ENCODE data around the gene SRPK1. TPM values are rescaled to one million over a fixed set of nuclear protein-coding genes. Genes with fewer than 3 reads are reported as not detected.

The SRPK1 gene
- total RNA-seq, 2 experiments from 2014 or later = 117 to 133 TPM

DNA sequence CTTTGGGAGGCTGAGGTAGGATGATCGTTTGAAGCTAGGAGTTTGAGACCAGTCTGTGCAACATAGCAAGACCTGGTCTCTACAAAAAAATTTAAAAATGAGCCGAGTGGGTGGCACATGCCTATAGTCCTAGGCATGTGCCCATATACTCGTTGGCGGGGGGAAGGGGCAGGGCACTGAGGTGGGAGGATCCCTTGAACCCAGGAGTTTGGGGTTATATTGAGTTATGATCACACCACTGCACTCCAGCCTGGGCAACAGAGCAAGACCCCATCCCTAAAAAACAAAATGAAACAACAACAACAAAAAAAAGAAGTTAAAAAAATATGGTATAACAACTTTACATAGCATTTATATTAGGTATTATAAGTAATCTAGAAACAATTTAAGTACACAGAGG lies 67.9 kb downstream of the SRPK1 start:
- TF ChIP-seq, protein P1, sequence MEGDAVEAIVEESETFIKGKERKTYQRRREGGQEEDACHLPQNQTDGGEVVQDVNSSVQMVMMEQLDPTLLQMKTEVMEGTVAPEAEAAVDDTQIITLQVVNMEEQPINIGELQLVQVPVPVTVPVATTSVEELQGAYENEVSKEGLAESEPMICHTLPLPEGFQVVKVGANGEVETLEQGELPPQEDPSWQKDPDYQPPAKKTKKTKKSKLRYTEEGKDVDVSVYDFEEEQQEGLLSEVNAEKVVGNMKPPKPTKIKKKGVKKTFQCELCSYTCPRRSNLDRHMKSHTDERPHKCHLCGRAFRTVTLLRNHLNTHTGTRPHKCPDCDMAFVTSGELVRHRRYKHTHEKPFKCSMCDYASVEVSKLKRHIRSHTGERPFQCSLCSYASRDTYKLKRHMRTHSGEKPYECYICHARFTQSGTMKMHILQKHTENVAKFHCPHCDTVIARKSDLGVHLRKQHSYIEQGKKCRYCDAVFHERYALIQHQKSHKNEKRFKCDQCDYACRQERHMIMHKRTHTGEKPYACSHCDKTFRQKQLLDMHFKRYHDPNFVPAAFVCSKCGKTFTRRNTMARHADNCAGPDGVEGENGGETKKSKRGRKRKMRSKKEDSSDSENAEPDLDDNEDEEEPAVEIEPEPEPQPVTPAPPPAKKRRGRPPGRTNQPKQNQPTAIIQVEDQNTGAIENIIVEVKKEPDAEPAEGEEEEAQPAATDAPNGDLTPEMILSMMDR (IDR thresholded peaks at IDR 0.05) = no peak
- CTCF ChIA-PET = no interaction called here

DNA sequence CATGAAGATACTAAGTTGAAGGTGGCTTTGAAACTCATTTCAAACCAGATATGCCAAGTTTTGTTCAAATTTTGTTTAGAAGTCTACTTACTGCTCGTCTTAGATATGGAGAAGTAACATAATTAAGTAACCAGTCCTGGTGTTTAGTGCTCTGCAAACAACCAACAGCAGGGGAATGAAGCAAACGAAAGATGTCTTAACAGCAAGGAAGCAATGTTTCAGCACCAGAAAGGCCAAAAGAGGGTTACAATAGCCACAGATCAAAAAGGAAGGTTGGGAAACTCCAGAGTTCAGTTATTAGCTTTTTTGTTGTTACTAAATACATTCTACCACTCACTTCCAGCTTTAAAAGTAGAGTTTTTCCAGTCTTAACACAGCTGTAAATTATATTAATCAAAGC lies 70.7 kb downstream of the SRPK1 start:
- TF ChIP-seq, protein P1 (IDR thresholded peaks at IDR 0.05) = no peak
- POLR2A ChIA-PET = no interaction called here
- no peak for DNase-seq

More for the DNA sequence above, 67.9 kb downstream of the SRPK1 start:
- H3K4me1 Mint-ChIP-seq (ENCODE audit: low read depth) = no peaks in the 10 kb centered on the region
- no peak overlapping the region for H3K27ac Mint-ChIP-seq
- no peak overlapping the region for H3K4me3 Mint-ChIP-seq
- ATAC-seq = no peak
- no peak for DNase-seq
- H3K27me3 Mint-ChIP-seq = no peaks in the 10 kb centered on the region
- peaks cover 3% of the 10 kb centered on the region for H3K9me3 Mint-ChIP-seq
- intact Hi-C loops (cut with micrococcal nuclease) = no loop called here
- peaks cover 64% of the 10 kb centered on the region for H3K36me3 Mint-ChIP-seq (ENCODE audit: low read depth)
- POLR2A ChIA-PET = no interaction called here

DNA sequence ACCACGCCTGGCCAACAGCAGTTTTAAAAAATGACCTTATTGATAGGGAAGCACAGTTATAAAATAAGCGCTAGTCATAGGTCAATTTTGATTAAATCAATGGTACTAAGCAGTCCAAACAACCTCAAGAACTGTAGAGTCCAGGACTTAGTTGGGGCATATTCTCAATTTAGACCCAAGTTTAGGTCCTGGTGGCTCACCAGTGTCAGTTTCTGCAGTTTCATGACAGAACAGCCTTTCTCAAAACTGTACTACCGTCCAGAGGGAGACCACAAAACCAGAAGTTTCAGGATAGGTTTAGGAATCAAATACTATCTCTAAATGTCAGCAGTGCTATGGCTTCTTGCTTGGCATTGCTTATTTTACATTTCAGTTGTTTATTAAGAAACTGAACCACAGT lies 76.6 kb downstream of the SRPK1 start:
- intact Hi-C loops (cut with micrococcal nuclease) = no loop called here
- ChIA-PET POLR2A (no interaction called here), CTCF (no interaction called here)
- Mint-ChIP-seq H3K4me3 (no peak overlapping the region), H3K27me3 (no peaks in the 10 kb centered on the region), H3K36me3 (ENCODE audit: low read depth) (peaks cover 58% of the 10 kb centered on the region), H3K9me3 (peaks cover 3% of the 10 kb centered on the region), H3K27ac (no peak overlapping the region), H3K4me1 (ENCODE audit: low read depth) (no peaks in the 10 kb centered on the region)
- TF ChIP-seq, protein P1 (IDR thresholded peaks at IDR 0.05) = no peak
- ATAC-seq (no peak), DNase-seq (no peak)

More for the DNA sequence above, 70.7 kb downstream of the SRPK1 start:
- intact Hi-C loops (cut with micrococcal nuclease) = no loop called here
- Mint-ChIP-seq H3K4me3 (no peak overlapping the region), H3K27me3 (no peaks in the 10 kb centered on the region), H3K27ac (no peak overlapping the region), H3K9me3 (peaks cover 3% of the 10 kb centered on the region), H3K4me1 (ENCODE audit: low read depth) (no peaks in the 10 kb centered on the region), H3K36me3 (ENCODE audit: low read depth) (peaks cover 65% of the 10 kb centered on the region)
- CTCF ChIA-PET = no interaction called here
- ATAC-seq = no peak

DNA sequence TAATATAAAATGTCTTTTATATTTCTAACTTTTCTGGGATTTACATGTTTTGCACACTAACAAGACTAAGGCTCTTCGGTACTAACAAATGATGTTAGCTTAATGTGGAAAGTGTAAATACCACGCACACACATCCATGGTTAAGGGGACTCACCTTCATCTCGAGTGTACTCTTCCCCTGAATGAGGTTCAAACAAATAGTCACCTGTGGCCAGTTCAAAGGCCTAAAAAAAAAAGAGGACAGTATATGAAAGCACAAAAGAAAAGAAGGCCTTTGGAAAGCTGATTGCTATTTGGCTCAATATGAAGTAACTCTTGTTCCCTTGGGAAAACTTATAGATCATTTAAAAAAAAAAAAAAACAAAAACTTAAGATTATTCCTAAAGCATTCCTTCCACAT lies 78.5 kb downstream of the SRPK1 start:
- H3K36me3 Mint-ChIP-seq (ENCODE audit: low read depth) = peaks cover 51% of the 10 kb centered on the region
- no peak overlapping the region for H3K27ac Mint-ChIP-seq
- no peak for DNase-seq
- no peaks in the 10 kb centered on the region for H3K27me3 Mint-ChIP-seq
- ChIA-PET CTCF (interaction anchor here (0.9 kb wide), 1 partner anchor 8 kb away, joined by 3 read pairs; no protein-coding TSS in a partner anchor), POLR2A (no interaction called here)
- H3K4me3 Mint-ChIP-seq = no peak overlapping the region
- ATAC-seq = no peak
- intact Hi-C loops (cut with micrococcal nuclease) = no loop called here
- no peaks in the 10 kb centered on the region for H3K9me3 Mint-ChIP-seq
- no peaks in the 10 kb centered on the region for H3K4me1 Mint-ChIP-seq (ENCODE audit: low read depth)
- TF ChIP-seq, protein P1 (IDR thresholded peaks at IDR 0.05) = no peak

DNA sequence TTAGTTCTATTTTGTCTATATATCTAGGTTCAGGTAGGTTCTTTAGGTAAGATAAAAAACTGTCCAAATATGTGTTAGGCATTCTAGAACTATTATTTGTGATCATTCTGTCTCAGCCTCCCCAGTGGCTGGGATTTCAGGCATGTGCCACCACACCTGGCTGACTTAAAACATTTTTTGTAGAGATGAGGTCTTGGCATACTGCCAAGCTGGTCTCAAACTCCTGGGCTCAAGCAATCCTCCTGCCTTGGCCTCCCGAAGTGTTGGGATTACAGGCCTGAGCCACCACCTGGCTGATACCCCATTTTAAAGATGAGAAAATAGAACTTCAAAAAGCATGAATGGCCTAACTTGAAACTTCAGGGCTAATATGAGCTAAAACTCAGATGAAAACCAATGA lies 81.9 kb downstream of the SRPK1 start:
- no peaks in the 10 kb centered on the region for H3K9me3 Mint-ChIP-seq
- DNase-seq (no peak), ATAC-seq (no peak)
- ChIA-PET POLR2A (no interaction called here), CTCF (no interaction called here)
- no peak overlapping the region for H3K27ac Mint-ChIP-seq
- TF ChIP-seq, protein P1 (IDR thresholded peaks at IDR 0.05) = no peak
- peaks cover 43% of the 10 kb centered on the region for H3K36me3 Mint-ChIP-seq (ENCODE audit: low read depth)
- no peaks in the 10 kb centered on the region for H3K4me1 Mint-ChIP-seq (ENCODE audit: low read depth)
- no peaks in the 10 kb centered on the region for H3K27me3 Mint-ChIP-seq
- H3K4me3 Mint-ChIP-seq = no peak overlapping the region
- intact Hi-C loops (cut with micrococcal nuclease) = no loop called here

Measured in activated CD8-positive, alpha-beta T cell treated with anti-CD3 and anti-CD28 coated beads for 36 hours (primary cell).